IMR-90 (cell line): ENCODE measurements around the gene LRCOL1. TPM values are rescaled to one million over a fixed set of nuclear protein-coding genes. Genes with fewer than 3 reads are reported as not detected.

Experiments used
- ATAC-seq: fragments of 200-7000 bp; cut with Tn5 transposase; 2 replicates; pipeline ENCODE4 v1.9.1; 2020; ENCODE audit warnings: low read depth, mild to moderate bottlenecking, moderate library complexity
- BruUV-seq: library from RNA; stranded (reverse); fragments of 400-500 nt; replicated peaks from 2 replicates; lab custom pipeline; 2021; lab: Mats Ljungman, UMichigan
- CTCF ChIA-PET: fragments of 300-600 bp; formaldehyde crosslinking; extraction: SDS; loops from one replicate; lab custom pipeline; 2021; ENCODE audit warnings: antibody characterized with exemption; lab: Yijun Ruan, JAX
- POLR2A ChIA-PET: fragments of 300-600 bp; sonication (Branson Sonifier 250); formaldehyde crosslinking; loops from one replicate; lab custom pipeline; 2022; ENCODE audit warnings: antibody characterized with exemption; ENCODE audit not compliant: unreplicated experiment; lab: Charles Lee
- DNase-seq: peaks from one replicate; pipeline ENCODE4 v3.0.0; 2013
- H2AFZ ChIP-seq: replicated peaks from 2 replicates; pipeline ENCODE3; 2013; ENCODE audit warnings: low read length, mild to moderate bottlenecking; ENCODE audit not compliant: poor library complexity
- H2AK5ac ChIP-seq: 2 replicates; pipeline ENCODE4 v1.6.1; 2013; ENCODE audit warnings: low read depth, low read length, inconsistent platforms
- H2AK9ac ChIP-seq: replicated peaks from 2 replicates; pipeline ENCODE3; 2013; ENCODE audit warnings: mild to moderate bottlenecking, low read depth, low read length, moderate library complexity; ENCODE audit not compliant: poor library complexity
- H2BK120ac ChIP-seq: 2 replicates; pipeline ENCODE4 v1.6.1; 2013; ENCODE audit warnings: low read depth, low read length, inconsistent platforms
- H2BK15ac ChIP-seq: 3 replicates; pipeline ENCODE4 v1.6.1; 2013; ENCODE audit warnings: low read depth, low read length, inconsistent platforms
- H2BK20ac ChIP-seq: 2 replicates; pipeline ENCODE4 v1.6.1; 2013; ENCODE audit warnings: low read depth, mild to moderate bottlenecking, inconsistent platforms, low read length, moderate library complexity
- H2BK5ac ChIP-seq: 2 replicates; pipeline ENCODE4 v1.6.1; 2013; ENCODE audit warnings: mild to moderate bottlenecking, low read depth, low read length, inconsistent platforms; ENCODE audit not compliant: poor library complexity, severe bottlenecking
- H3K14ac ChIP-seq: replicated peaks from 2 replicates; pipeline ENCODE4 v1.6.1; 2013; ENCODE audit warnings: low read depth, low read length, inconsistent platforms
- H3K18ac ChIP-seq: 2 replicates; pipeline ENCODE4 v1.6.1; 2013; ENCODE audit warnings: low read depth, low read length, control low read depth
- H3K23ac ChIP-seq: 2 replicates; pipeline ENCODE4 v1.6.1; 2013; ENCODE audit warnings: low read depth, low read length, inconsistent platforms
- H3K27ac ChIP-seq: 2 replicates; pipeline ENCODE4 v1.5.1; 2013; ENCODE audit warnings: mild to moderate bottlenecking, control low read depth, low read length; ENCODE audit not compliant: insufficient read depth
- H3K27me3 ChIP-seq: 2 replicates; pipeline ENCODE4 v1.6.1; 2013; ENCODE audit warnings: low read length; ENCODE audit not compliant: control insufficient read depth, insufficient read depth
- H3K36me3 ChIP-seq: 2 replicates; pipeline ENCODE4 v1.6.1; 2013; ENCODE audit warnings: low read length, mixed read lengths; ENCODE audit not compliant: control insufficient read depth, insufficient read depth
- H3K4ac ChIP-seq: 2 replicates; pipeline ENCODE4 v1.6.1; 2013; ENCODE audit warnings: low read depth, low read length, inconsistent platforms
- H3K4me1 ChIP-seq: 2 replicates; pipeline ENCODE4 v1.6.1; 2013; ENCODE audit warnings: low read length, mixed read lengths; ENCODE audit not compliant: control insufficient read depth, insufficient read depth
- H3K4me2 ChIP-seq: 2 replicates; pipeline ENCODE4 v1.6.1; 2013; ENCODE audit warnings: low read depth, mild to moderate bottlenecking, control low read depth, low read length, moderate library complexity
- H3K4me3 ChIP-seq: 2 replicates; pipeline ENCODE4 v1.5.1; 2013; ENCODE audit warnings: low read depth, mild to moderate bottlenecking, control low read depth, low read length, moderate library complexity; ENCODE audit not compliant: insufficient read depth
- H3K56ac ChIP-seq: 2 replicates; pipeline ENCODE4 v1.6.1; 2013; ENCODE audit warnings: low read length, inconsistent platforms; ENCODE audit not compliant: insufficient read depth; ENCODE audit errors: extremely low read depth
- H3K79me1 ChIP-seq, 2 experiments: 2 replicates each; pipeline ENCODE4 v1.6.1; 2013; ENCODE audit warnings: low read length in 2 of 2, inconsistent platforms in 1 of 2, low read depth in 1 of 2
- H3K9ac ChIP-seq: 2 replicates; pipeline ENCODE4 v1.6.1; 2013; ENCODE audit warnings: low read depth, low read length, control low read depth
- H3K9me1 ChIP-seq: 2 replicates; pipeline ENCODE4 v1.6.1; 2013; ENCODE audit warnings: low read length, inconsistent platforms; ENCODE audit not compliant: insufficient read depth
- H3K9me3 ChIP-seq: 2 replicates; pipeline ENCODE4 v1.6.1; 2013; ENCODE audit warnings: low read length; ENCODE audit not compliant: control insufficient read depth, insufficient read depth
- H4K20me1 ChIP-seq: 2 replicates; pipeline ENCODE4 v1.6.1; 2013; ENCODE audit warnings: low read length, inconsistent platforms; ENCODE audit not compliant: insufficient read depth
- H4K5ac ChIP-seq: 2 replicates; pipeline ENCODE4 v1.6.1; 2013; ENCODE audit warnings: mild to moderate bottlenecking, low read depth, low read length, control low read depth
- H4K8ac ChIP-seq, 2 experiments: 2 replicates each; pipeline ENCODE4 v1.6.1; 2013; ENCODE audit warnings: low read depth in 2 of 2, low read length in 2 of 2, control low read depth in 1 of 2, inconsistent platforms in 1 of 2
- H4K91ac ChIP-seq: 2 replicates; pipeline ENCODE4 v1.6.1; 2013; ENCODE audit warnings: low read depth, low read length, inconsistent platforms; ENCODE audit not compliant: insufficient read depth
- BHLHE40 ChIP-seq: fragments of 150-350 bp; IDR thresholded peaks from 2 replicates; pipeline ENCODE4 v1.6.1; 2016; ENCODE audit warnings: mild to moderate bottlenecking, low read depth, low read length
- CHD1 ChIP-seq: IDR thresholded peaks from 2 replicates; pipeline ENCODE4 v1.6.1; 2012; ENCODE audit warnings: low read depth, low read length, improper control_type of control experiment
- FOS ChIP-seq: fragments of 150-350 bp; IDR thresholded peaks from 2 replicates; pipeline ENCODE4 v1.6.1; 2016; ENCODE audit warnings: low read depth, low read length
- MAFK ChIP-seq: IDR thresholded peaks from 2 replicates; pipeline ENCODE4 v1.6.1; 2012; ENCODE audit warnings: low read depth, low read length, improper control_type of control experiment
- MAZ ChIP-seq: IDR thresholded peaks from 2 replicates; pipeline ENCODE4 v1.6.1; 2012; ENCODE audit warnings: low read depth, mild to moderate bottlenecking, low read length, improper control_type of control experiment, moderate library complexity, borderline replicate concordance
- MXI1 ChIP-seq: IDR thresholded peaks from 2 replicates; pipeline ENCODE4 v1.6.1; 2012; ENCODE audit warnings: low read depth, mild to moderate bottlenecking, low read length, moderate library complexity, borderline replicate concordance
- NFE2L2 ChIP-seq: fragments of 150-350 bp; IDR thresholded peaks from 2 replicates; pipeline ENCODE4 v1.6.1; 2016; ENCODE audit warnings: low read depth, mild to moderate bottlenecking, low read length
- POLR2A ChIP-seq: IDR thresholded peaks from 2 replicates; pipeline ENCODE4 v1.6.1; 2012; ENCODE audit warnings: mild to moderate bottlenecking, low read depth, low read length
- RAD21 ChIP-seq: IDR thresholded peaks from 2 replicates; pipeline ENCODE4 v1.6.1; 2012; ENCODE audit warnings: low read length, improper control_type of control experiment
- RCOR1 ChIP-seq: IDR thresholded peaks from 2 replicates; pipeline ENCODE4 v1.6.1; 2012; ENCODE audit warnings: mild to moderate bottlenecking, low read length, improper control_type of control experiment; ENCODE audit not compliant: insufficient replicate concordance
- RFX5 ChIP-seq: IDR thresholded peaks from 2 replicates; pipeline ENCODE4 v1.8.0; 2012; ENCODE audit warnings: low read depth, mild to moderate bottlenecking, low read length, moderate library complexity
- SMC3 ChIP-seq: fragments of 150-350 bp; IDR thresholded peaks from 2 replicates; pipeline ENCODE4 v1.6.1; 2016; ENCODE audit warnings: low read depth, mild to moderate bottlenecking, antibody characterized with exemption, low read length, moderate library complexity
- WGBS, 2 experiments: methylation state at CpG; one replicate each; pipeline versions ENCODE4 v1.1.5 to v1.1.7; 2013; ENCODE audit warnings: missing lambda C conversion rate in 2 of 2; ENCODE audit not compliant: insufficient read length in 1 of 2; ENCODE audit errors: extremely low coverage in 2 of 2; 5-methylcytosine and 5-hydroxymethylcytosine counted together
- dilution Hi-C: fragments of 300-500 bp; cut with HindIII; formaldehyde crosslinking; loops from one replicate; pipeline ENCODE4 v1.14.3; 2018; ENCODE audit warnings: low sequenced_read_pairs; ENCODE audit not compliant: unreplicated experiment
- in situ Hi-C: fragments of 300-500 bp; cut with MboI; formaldehyde crosslinking; loops from 3 replicates; pipeline ENCODE4 v1.14.3; 2019; ENCODE audit warnings: low sequenced_read_pairs, inconsistent platforms, mixed read lengths
- intact Hi-C: fragments of 100-400 bp; cut with micrococcal nuclease; formaldehyde crosslinking; loops from 2 replicates; pipeline ENCODE4 v1.10.0; 2022
- polyA plus RNA-seq, 3 experiments: library from polyadenylated mRNA; depleted of rRNA; stranded (reverse); fragments of >200 nt; gene quantifications; 2 replicates each; pipeline ENCODE4 v1.2.3, GENCODE V29; 2012; ENCODE audit warnings: low replicate concordance in 1 of 3
- total RNA-seq: library from RNA; depleted of rRNA; stranded (reverse); fragments of >200 nt; gene quantifications from 2 replicates; pipeline ENCODE4 v1.2.3, GENCODE V29; 2012
- TF ChIP-seq, protein P1 (sequence below): fragments of 150-350 bp; IDR thresholded peaks from 2 replicates; pipeline ENCODE4 v1.6.1; 2016; ENCODE audit warnings: low read depth, mild to moderate bottlenecking, low read length, moderate library complexity, borderline replicate concordance
- TF ChIP-seq, protein P2 (sequence below): conservative IDR thresholded peaks from 2 replicates; pipeline ENCODE4 v1.5.1; 2012; ENCODE audit warnings: mild to moderate bottlenecking, low read depth, low read length, improper control_type of control experiment
- TF ChIP-seq, protein P3 (sequence below): fragments of 150-350 bp; IDR thresholded peaks from 2 replicates; pipeline ENCODE4 v1.6.1; 2017; ENCODE audit warnings: mild to moderate bottlenecking, antibody characterized with exemption, low read length, low read depth

LRCOL1 gene
- total and polyA plus RNA-seq, 2 of the 4 experiments (the other 2 are of a cell fraction): 1.0 TPM; not detected in 1

DNA sequence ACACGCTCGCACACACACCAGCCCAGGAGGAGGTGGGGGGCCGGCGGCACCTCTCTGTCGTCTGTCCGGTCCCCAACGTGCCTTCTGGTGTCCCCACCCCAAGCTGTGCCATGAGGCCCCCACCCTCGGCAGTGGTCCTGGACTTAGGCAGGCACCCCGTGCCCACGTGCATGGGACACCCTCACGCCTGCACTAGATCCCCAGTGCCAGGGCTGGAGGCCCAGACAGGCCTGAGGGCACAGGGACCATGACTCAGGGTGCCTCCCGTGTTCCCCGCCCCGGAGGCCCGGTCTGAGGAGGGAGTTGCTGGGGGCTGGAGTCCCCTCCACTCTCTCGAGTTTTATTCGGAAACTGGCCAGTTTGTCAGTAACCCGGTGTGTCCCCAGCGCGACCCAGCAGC is 38.8 kb downstream of the LRCOL1 start:
- Histone ChIP-seq H4K20me1 (no peaks in the 10 kb centered on the region; the same call in 1 of the 2 replicates), H3K27ac (no peak overlapping the region), H3K18ac (no peak overlapping the region), H3K14ac (no peak overlapping the region), H2BK5ac (no peak overlapping the region), H3K9me1 (no peaks in the 10 kb centered on the region), H3K23ac (no peak overlapping the region), H2AK5ac (no peak overlapping the region), H3K79me1 (no peaks in the 10 kb centered on the region; a peak in 1 of 4 replicates), H3K4ac (no peak overlapping the region), H4K91ac (no peak overlapping the region), H2BK120ac (no peak overlapping the region), H2AFZ (no peak overlapping the region), H3K9me3 (no peaks in the 10 kb centered on the region), H3K4me3 (no peak overlapping the region), H3K4me2 (no peak overlapping the region), H3K27me3 (no peaks in the 10 kb centered on the region), H4K8ac (no peak overlapping the region), H2BK15ac (no peak overlapping the region), H2BK20ac (no peak overlapping the region), H4K5ac (no peak overlapping the region), H2AK9ac (no peak overlapping the region), H3K56ac (no peak overlapping the region), H3K9ac (no peak overlapping the region), H3K4me1 (no peaks in the 10 kb centered on the region), H3K36me3 (peaks cover 17% of the 10 kb centered on the region)
- DNase-seq (no peak), ATAC-seq (no peak)
- 88% methylated on average over 8 of the region's 20 CpGs; no CpG with 5 or more reads in 1 of the 2 experiments for WGBS, 2 experiments
- BruUV-seq: no TSS peak
- in situ Hi-C loops (no loop called here), intact Hi-C loops (no loop called here), dilution Hi-C loops (no loop called here)
- ChIA-PET POLR2A (no interaction called here), CTCF (no interaction called here)
- TF ChIP-seq MAZ (no peak), MAFK (no peak), RAD21 (no peak), NFE2L2 (no peak), CHD1 (no peak), RFX5 (no peak), BHLHE40 (no peak), RCOR1 (no peak), FOS (no peak), POLR2A (no peak), MXI1 (no peak), SMC3 (no peak)
- TF ChIP-seq, protein P1, sequence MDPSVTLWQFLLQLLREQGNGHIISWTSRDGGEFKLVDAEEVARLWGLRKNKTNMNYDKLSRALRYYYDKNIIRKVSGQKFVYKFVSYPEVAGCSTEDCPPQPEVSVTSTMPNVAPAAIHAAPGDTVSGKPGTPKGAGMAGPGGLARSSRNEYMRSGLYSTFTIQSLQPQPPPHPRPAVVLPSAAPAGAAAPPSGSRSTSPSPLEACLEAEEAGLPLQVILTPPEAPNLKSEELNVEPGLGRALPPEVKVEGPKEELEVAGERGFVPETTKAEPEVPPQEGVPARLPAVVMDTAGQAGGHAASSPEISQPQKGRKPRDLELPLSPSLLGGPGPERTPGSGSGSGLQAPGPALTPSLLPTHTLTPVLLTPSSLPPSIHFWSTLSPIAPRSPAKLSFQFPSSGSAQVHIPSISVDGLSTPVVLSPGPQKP: no peak
- TF ChIP-seq, protein P2, sequence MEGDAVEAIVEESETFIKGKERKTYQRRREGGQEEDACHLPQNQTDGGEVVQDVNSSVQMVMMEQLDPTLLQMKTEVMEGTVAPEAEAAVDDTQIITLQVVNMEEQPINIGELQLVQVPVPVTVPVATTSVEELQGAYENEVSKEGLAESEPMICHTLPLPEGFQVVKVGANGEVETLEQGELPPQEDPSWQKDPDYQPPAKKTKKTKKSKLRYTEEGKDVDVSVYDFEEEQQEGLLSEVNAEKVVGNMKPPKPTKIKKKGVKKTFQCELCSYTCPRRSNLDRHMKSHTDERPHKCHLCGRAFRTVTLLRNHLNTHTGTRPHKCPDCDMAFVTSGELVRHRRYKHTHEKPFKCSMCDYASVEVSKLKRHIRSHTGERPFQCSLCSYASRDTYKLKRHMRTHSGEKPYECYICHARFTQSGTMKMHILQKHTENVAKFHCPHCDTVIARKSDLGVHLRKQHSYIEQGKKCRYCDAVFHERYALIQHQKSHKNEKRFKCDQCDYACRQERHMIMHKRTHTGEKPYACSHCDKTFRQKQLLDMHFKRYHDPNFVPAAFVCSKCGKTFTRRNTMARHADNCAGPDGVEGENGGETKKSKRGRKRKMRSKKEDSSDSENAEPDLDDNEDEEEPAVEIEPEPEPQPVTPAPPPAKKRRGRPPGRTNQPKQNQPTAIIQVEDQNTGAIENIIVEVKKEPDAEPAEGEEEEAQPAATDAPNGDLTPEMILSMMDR: no peak
- TF ChIP-seq, protein P3, sequence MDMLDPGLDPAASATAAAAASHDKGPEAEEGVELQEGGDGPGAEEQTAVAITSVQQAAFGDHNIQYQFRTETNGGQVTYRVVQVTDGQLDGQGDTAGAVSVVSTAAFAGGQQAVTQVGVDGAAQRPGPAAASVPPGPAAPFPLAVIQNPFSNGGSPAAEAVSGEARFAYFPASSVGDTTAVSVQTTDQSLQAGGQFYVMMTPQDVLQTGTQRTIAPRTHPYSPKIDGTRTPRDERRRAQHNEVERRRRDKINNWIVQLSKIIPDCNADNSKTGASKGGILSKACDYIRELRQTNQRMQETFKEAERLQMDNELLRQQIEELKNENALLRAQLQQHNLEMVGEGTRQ: no peak
